HEK293T (cell line): ENCODE measurements around the gene AP4B1.
"Not testable (repeated sequence)": the region's sequence is repeated elsewhere in the genome, so short reads cannot be mapped to it uniquely, and the experiment has no call there.

Source experiments
- CTCF ChIA-PET: fragments of 350-600 bp; formaldehyde crosslinking; extraction: SDS; loops from one replicate; lab custom pipeline; 2021; ENCODE audit warnings: antibody characterized with exemption, inconsistent platforms; lab: Yijun Ruan, JAX
- POLR2A ChIA-PET: fragments of 350-600 bp; formaldehyde crosslinking; extraction: SDS; loops from one replicate; lab custom pipeline; 2020; ENCODE audit warnings: antibody characterized with exemption, inconsistent platforms; lab: Yijun Ruan, JAX
- DNase-seq: peaks from one replicate; pipeline ENCODE4 v3.0.0; 2012; ENCODE audit warnings: mixed read lengths; ENCODE audit errors: extremely low spot score
- ARNT ChIP-seq: fragments of 450-650 bp; IDR thresholded peaks from 2 replicates; pipeline ENCODE4 v1.6.1; 2017; ENCODE audit warnings: mild to moderate bottlenecking
- BHLHE40 ChIP-seq: fragments of 450-650 bp; IDR thresholded peaks from 2 replicates; pipeline ENCODE4 v1.6.1; 2016; ENCODE audit warnings: mild to moderate bottlenecking, moderate library complexity, borderline replicate concordance
- CTBP1 ChIP-seq: fragments of 450-650 bp; IDR thresholded peaks from 2 replicates; pipeline ENCODE4 v1.6.1; 2016; ENCODE audit warnings: borderline replicate concordance
- ELF4 ChIP-seq: fragments of 450-650 bp; IDR thresholded peaks from 2 replicates; pipeline ENCODE4 v1.6.1; 2017; ENCODE audit warnings: antibody characterized with exemption
- FOXA1 ChIP-seq: fragments of 450-650 bp; IDR thresholded peaks from 2 replicates; pipeline ENCODE4 v1.6.1; 2016; ENCODE audit warnings: mild to moderate bottlenecking
- FOXK2 ChIP-seq: fragments of 450-650 bp; IDR thresholded peaks from 2 replicates; pipeline ENCODE4 v1.6.1; 2016; ENCODE audit warnings: mild to moderate bottlenecking
- FOXM1 ChIP-seq: fragments of 450-650 bp; IDR thresholded peaks from 2 replicates; pipeline ENCODE4 v1.6.1; 2017; ENCODE audit warnings: mild to moderate bottlenecking, borderline replicate concordance
- HDGF ChIP-seq: fragments of 450-650 bp; IDR thresholded peaks from 2 replicates; pipeline ENCODE4 v1.6.1; 2017; ENCODE audit warnings: antibody characterized with exemption, borderline replicate concordance
- L3MBTL2 ChIP-seq: fragments of 450-650 bp; conservative IDR thresholded peaks from 2 replicates; pipeline ENCODE4 v1.6.1; 2016; ENCODE audit warnings: mild to moderate bottlenecking
- LEF1 ChIP-seq: fragments of 450-650 bp; IDR thresholded peaks from 2 replicates; pipeline ENCODE4 v1.6.1; 2017; ENCODE audit warnings: mild to moderate bottlenecking, borderline replicate concordance
- NFRKB ChIP-seq: fragments of 450-650 bp; IDR thresholded peaks from 2 replicates; pipeline ENCODE4 v1.6.1; 2016; ENCODE audit warnings: mild to moderate bottlenecking, moderate library complexity
- PKNOX1 ChIP-seq: fragments of 450-650 bp; IDR thresholded peaks from 2 replicates; pipeline ENCODE4 v1.6.1; 2016
- SP1 ChIP-seq: fragments of 450-650 bp; IDR thresholded peaks from 2 replicates; pipeline ENCODE4 v1.6.1; 2017
- SUZ12 ChIP-seq: fragments of 450-650 bp; IDR thresholded peaks from 2 replicates; pipeline ENCODE4 v1.6.1; 2016; ENCODE audit warnings: mild to moderate bottlenecking
- ZNF384 ChIP-seq: fragments of 450-650 bp; IDR thresholded peaks from 2 replicates; pipeline ENCODE4 v1.6.1; 2016

Gene AP4B1

GRCh38 chr1:113904674-113905434 lies at the start of gene AP4B1, which contains the start of gene DCLRE1B:
Gene AP4B1, minus strand, starts transcription at chr1:113904799. Its CDS starts 82 bp downstream, at chr1:113904717.
Gene DCLRE1B, plus strand, starts transcription at chr1:113905326. Its CDS starts 261 bp downstream, at chr1:113905587.
- ChIA-PET POLR2A (interaction anchor here (0.8 to 8.6 kb wide), 17 partner anchors 8 to 397 kb away, joined by 3 to 116 read pairs (median 4); partner anchors contain the start of genes HIPK1, PHTF1 and RSBN1), CTCF (interaction anchor here (0.7 to 2.0 kb wide), 2 partner anchors 24 to 438 kb away, joined by 3 to 4 read pairs; partner anchors contain the start of gene HIPK1)
- peak; percentile 100 for DNase-seq
- TF ChIP-seq HDGF (no peak), FOXA1 (no peak), FOXM1 (peak; percentile 17; the same call in 1 of the 2 replicates), ARNT (0 out of 2 replicates have a peak, but pooled peaks have one; percentile 8), CTBP1 (no peak), SUZ12 (no peak), L3MBTL2 (peak; percentile 72), ELF4 (no peak), PKNOX1 (peak; percentile 74)

- CTCF ChIA-PET, result no interaction called here
- no peak for DNase-seq
- POLR2A ChIA-PET, result no interaction called here
- TF ChIP-seq PKNOX1, result peak; percentile 50
- peak; percentile 66; the same call in 1 of the 2 replicates for TF ChIP-seq ZNF384
- no peak for TF ChIP-seq SP1
Measured at GRCh38 chr1:113951719-113952118, 47.1 kb upstream of the AP4B1 start.

- CTCF ChIA-PET, result no interaction called here
- POLR2A ChIA-PET, result no interaction called here
- TF ChIP-seq ELF4, result no peak
- no peak for TF ChIP-seq FOXA1
- no peak for TF ChIP-seq L3MBTL2
- TF ChIP-seq ZNF384, result no peak
- no peak for TF ChIP-seq FOXM1
- no peak for DNase-seq
Measured at GRCh38 chr1:113950908-113951307, 46.3 kb upstream of the AP4B1 start.

- peak; percentile 38 for DNase-seq
- ChIA-PET CTCF (interaction anchor here (0.6 to 1.2 kb wide), 3 partner anchors 9 to 18 kb away, joined by 3 read pairs; no protein-coding TSS in a partner anchor), POLR2A (interaction anchor here (1.2 kb wide), 1 partner anchor 18 kb away, joined by 3 read pairs; no protein-coding TSS in a partner anchor)
- TF ChIP-seq BHLHE40 (no peak), FOXM1 (no peak), ZNF384 (no peak)
Measured at GRCh38 chr1:113949007-113949406, 44.4 kb upstream of the AP4B1 start.

- POLR2A ChIA-PET, DNase-seq: not testable (repeated sequence)
- CTCF ChIA-PET, result interaction anchor here (0.6 to 1.2 kb wide), 2 partner anchors 14 to 17 kb away, joined by 3 read pairs; no protein-coding TSS in a partner anchor
Measured at GRCh38 chr1:113948151-113948550, 43.6 kb upstream of the AP4B1 start.

- TF ChIP-seq ZNF384 (no peak), NFRKB (no peak), ELF4 (no peak), SP1 (no peak), LEF1 (no peak), PKNOX1 (no peak), FOXA1 (no peak), CTBP1 (no peak), SUZ12 (no peak), HDGF (no peak), BHLHE40 (no peak), FOXK2 (no peak)
- DNase-seq, result no peak
- ChIA-PET CTCF (interaction anchor here (1.2 to 2.1 kb wide), 3 partner anchors 8 to 30 kb away, joined by 3 to 5 read pairs (median 4); no protein-coding TSS in a partner anchor), POLR2A (interaction anchor here (1.3 to 1.9 kb wide), 4 partner anchors 17 to 43 kb away, joined by 3 to 12 read pairs (median 4); partner anchors contain the start of genes AP4B1 and HIPK1)
Measured at GRCh38 chr1:113947388-113948107, 42.9 kb upstream of the AP4B1 start.
